Measurements from ENCODE around the gene GIPC2. TPM values are rescaled to one million over a fixed set of nuclear protein-coding genes. Genes with fewer than 3 reads are reported as not detected.

GIPC2 gene
- total RNA-seq, 1 experiment from 2014 or later = 0.26 TPM

- ChIA-PET POLR2A (no interaction called here), CTCF (no interaction called here)
- H3K27me3 ChIP-seq (ENCODE audit: control insufficient read depth, insufficient read depth, low read length) = no peaks in the 10 kb centered on the region
- no TSS peak for BruUV-seq (replicated peaks)
- TF ChIP-seq TCF7L2 (IDR thresholded peaks at IDR 0.05; ENCODE audit: low read depth, low read length) = no peak
- TF ChIP-seq POLR2AphosphoS5 (IDR thresholded peaks at IDR 0.05; ENCODE audit: low read depth, low read length) = no peak
- TF ChIP-seq, protein P1, sequence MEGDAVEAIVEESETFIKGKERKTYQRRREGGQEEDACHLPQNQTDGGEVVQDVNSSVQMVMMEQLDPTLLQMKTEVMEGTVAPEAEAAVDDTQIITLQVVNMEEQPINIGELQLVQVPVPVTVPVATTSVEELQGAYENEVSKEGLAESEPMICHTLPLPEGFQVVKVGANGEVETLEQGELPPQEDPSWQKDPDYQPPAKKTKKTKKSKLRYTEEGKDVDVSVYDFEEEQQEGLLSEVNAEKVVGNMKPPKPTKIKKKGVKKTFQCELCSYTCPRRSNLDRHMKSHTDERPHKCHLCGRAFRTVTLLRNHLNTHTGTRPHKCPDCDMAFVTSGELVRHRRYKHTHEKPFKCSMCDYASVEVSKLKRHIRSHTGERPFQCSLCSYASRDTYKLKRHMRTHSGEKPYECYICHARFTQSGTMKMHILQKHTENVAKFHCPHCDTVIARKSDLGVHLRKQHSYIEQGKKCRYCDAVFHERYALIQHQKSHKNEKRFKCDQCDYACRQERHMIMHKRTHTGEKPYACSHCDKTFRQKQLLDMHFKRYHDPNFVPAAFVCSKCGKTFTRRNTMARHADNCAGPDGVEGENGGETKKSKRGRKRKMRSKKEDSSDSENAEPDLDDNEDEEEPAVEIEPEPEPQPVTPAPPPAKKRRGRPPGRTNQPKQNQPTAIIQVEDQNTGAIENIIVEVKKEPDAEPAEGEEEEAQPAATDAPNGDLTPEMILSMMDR (IDR thresholded peaks at IDR 0.05) = no peak
- no peak for TF ChIP-seq REST (IDR thresholded peaks at IDR 0.05; ENCODE audit: insufficient read depth in 1 of 2, low read depth in 2 of 2, low read length in 1 of 2)
- no peak for TF ChIP-seq SIN3A (IDR thresholded peaks at IDR 0.05; ENCODE audit: borderline replicate concordance, insufficient read depth, low read depth, low read length)
- H3K9me3 ChIP-seq (ENCODE audit: control insufficient read depth, insufficient read depth, low read depth, low read length) = no peaks in the 10 kb centered on the region
- DNase-seq (ENCODE audit: low read depth, low spot score) (no peak), ATAC-seq (no peak)
- intact Hi-C loops (cut with micrococcal nuclease; ENCODE audit: unreplicated experiment) = no loop called here
- in situ Hi-C loops (cut with HindIII; ENCODE audit: low pct_unique_long_range_greater_than_20kb, low sequenced_read_pairs) = no loop called here
- no peaks in the 10 kb centered on the region for H3K36me3 ChIP-seq (ENCODE audit: control insufficient read depth, insufficient read depth, low read length)
- H3K4me3 ChIP-seq (ENCODE audit: low read depth in 2 of 2, low read length in 2 of 2) = no peak overlapping the region
- no peak overlapping the region for H3K27ac ChIP-seq (ENCODE audit: low read length)
- H3K4me1 ChIP-seq (ENCODE audit: control insufficient read depth, insufficient read depth, low read length) = no peaks in the 10 kb centered on the region
Observed at GRCh38 chr1:78155121-78155520, 109.4 kb downstream of the GIPC2 start.

DNA sequence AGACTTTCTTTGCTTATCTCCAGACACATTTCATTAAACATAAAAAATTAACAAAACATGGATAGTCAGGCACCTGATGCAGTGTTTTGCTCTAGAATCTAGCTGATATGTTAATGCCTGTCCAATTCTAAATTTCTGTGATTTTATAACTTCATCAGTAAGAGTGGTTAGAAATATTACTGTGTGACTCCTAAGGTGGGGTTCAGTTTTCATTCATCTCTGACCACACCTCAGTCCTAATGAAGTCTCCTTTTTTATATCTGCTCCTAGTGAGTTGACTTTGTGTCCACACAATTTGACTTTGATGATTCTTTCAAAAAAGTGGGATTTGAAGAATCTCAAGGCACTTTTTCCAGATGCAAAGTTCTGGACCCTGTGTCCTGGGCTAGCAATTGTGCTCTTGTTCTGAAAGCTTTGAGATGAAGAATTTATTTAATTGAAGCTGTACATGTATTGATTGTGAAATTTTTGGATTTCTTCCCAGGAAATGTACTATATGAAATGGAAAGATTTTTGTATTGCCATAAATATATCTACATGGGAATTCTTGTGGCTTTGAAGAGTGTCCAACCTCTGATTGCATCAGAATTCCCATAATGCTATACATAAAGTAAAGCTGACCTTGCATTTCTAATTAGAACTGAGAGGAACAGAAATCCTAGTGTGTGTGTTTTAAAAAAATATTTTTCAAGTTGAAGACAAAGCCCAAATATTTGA lies 111.2 kb downstream of the GIPC2 start:
- POLR2A ChIA-PET = no interaction called here
- CTCF ChIA-PET = no interaction called here
- ATAC-seq = no peak

More for the DNA sequence above, 111.2 kb downstream of the GIPC2 start:
- Histone ChIP-seq H3K4me1 (ENCODE audit: control insufficient read depth, insufficient read depth, low read length) (no peaks in the 10 kb centered on the region), H3K36me3 (ENCODE audit: control insufficient read depth, insufficient read depth, low read length) (no peaks in the 10 kb centered on the region), H3K27ac (ENCODE audit: low read length) (no peak overlapping the region), H3K27me3 (ENCODE audit: control insufficient read depth, insufficient read depth, low read length) (no peaks in the 10 kb centered on the region), H3K4me3 (ENCODE audit: low read depth in 2 of 2, low read length in 2 of 2) (no peak overlapping the region), H3K9me3 (ENCODE audit: control insufficient read depth, insufficient read depth, low read depth, low read length) (no peaks in the 10 kb centered on the region)
- TF ChIP-seq TCF7L2 (IDR thresholded peaks at IDR 0.05; ENCODE audit: low read depth, low read length) = no peak
- no peak for TF ChIP-seq SIN3A (IDR thresholded peaks at IDR 0.05; ENCODE audit: borderline replicate concordance, insufficient read depth, low read depth, low read length)
- no peak for TF ChIP-seq POLR2AphosphoS5 (IDR thresholded peaks at IDR 0.05; ENCODE audit: low read depth, low read length)
- TF ChIP-seq, protein P1 (IDR thresholded peaks at IDR 0.05) = no peak
- no peak for TF ChIP-seq REST (IDR thresholded peaks at IDR 0.05; ENCODE audit: insufficient read depth in 1 of 2, low read depth in 2 of 2, low read length in 1 of 2)
- no peak for DNase-seq (ENCODE audit: low read depth, low spot score)
- BruUV-seq (replicated peaks) = no TSS peak
- in situ Hi-C loops (cut with HindIII; ENCODE audit: low pct_unique_long_range_greater_than_20kb, low sequenced_read_pairs) = no loop called here
- intact Hi-C loops (cut with micrococcal nuclease; ENCODE audit: unreplicated experiment) = no loop called here

Data from Panc1 (cell line).